Naive thymus-derived CD8-positive, alpha-beta T cell (primary cell): ENCODE data around the gene PTPRM. TPM values are rescaled to one million over a fixed set of nuclear protein-coding genes. Genes with fewer than 3 reads are reported as not detected.
"Not testable (repeated sequence)": the region's sequence is repeated elsewhere in the genome, so short reads cannot be mapped to it uniquely, and the experiment has no call there.

Source experiments
- ATAC-seq, 2 donors: fragments of 150-1000 bp; cut with Tn5 transposase in 1 of 2; sonication (Bioruptor Pico), chemical (Tn5 transposase) in 1 of 2; 1 replicate in 1 of 2; 2 replicates in 1 of 2; pipeline ENCODE4 v1.10.0; 2021; ENCODE audit warnings: mild to moderate bottlenecking in 2 of 2, moderate library complexity in 2 of 2
- POLR2A ChIA-PET: fragments of 350-600 bp; sonication (Branson Sonifier 250); formaldehyde crosslinking; loops from one replicate; lab custom pipeline; 2021; ENCODE audit warnings: antibody characterized with exemption; lab: Charles Lee
- DNase-seq, 10 donors: peaks; one replicate each; pipeline versions ENCODE4 v3.0.0 to v3.0.0-alpha.2; 2020 to 2022
- H3K27ac Mint-ChIP-seq, 10 donors: one replicate each; pipeline ENCODE4 v1.8.0; 2020 to 2022; ENCODE audit warnings: mild to moderate bottlenecking in 10 of 10, mixed read lengths in 10 of 10, moderate library complexity in 4 of 10, inconsistent platforms in 1 of 10
- H3K27me3 Mint-ChIP-seq, 5 donors: one replicate each; pipeline ENCODE4 v1.8.0; 2021 to 2022; ENCODE audit warnings: mixed read lengths in 5 of 5
- H3K36me3 Mint-ChIP-seq, 3 donors: one replicate each; pipeline ENCODE4 v1.8.0; 2020 to 2022; ENCODE audit warnings: mixed read lengths in 3 of 3, mild to moderate bottlenecking in 2 of 3, inconsistent platforms in 1 of 3
- H3K4me1 Mint-ChIP-seq, 4 donors: one replicate each; pipeline ENCODE4 v1.8.0; 2021 to 2022; ENCODE audit warnings: mixed read lengths in 4 of 4
- H3K4me3 Mint-ChIP-seq, 10 donors: one replicate each; pipeline ENCODE4 v1.8.0; 2020 to 2022; ENCODE audit warnings: mild to moderate bottlenecking in 10 of 10, mixed read lengths in 10 of 10, moderate library complexity in 6 of 10, inconsistent platforms in 1 of 10
- H3K9me3 Mint-ChIP-seq, 9 donors: one replicate each; pipeline ENCODE4 v1.8.0; 2020 to 2022; ENCODE audit warnings: mixed read lengths in 9 of 9, mild to moderate bottlenecking in 3 of 9, inconsistent platforms in 1 of 9, moderate library complexity in 1 of 9
- polyA plus RNA-seq, 3 donors: library from polyadenylated mRNA; unstranded; fragments of 300-500 nt; fragmentation: Illumina TruSeq; gene quantifications; one replicate each; pipeline ENCODE4 v1.2.3, GENCODE V29; 2021
- total RNA-seq, 8 experiments: library from RNA in 2 of 8; stranded (reverse) in 2 of 8; gene quantifications; one replicate each; pipeline ENCODE4 v1.2.3 and lab custom pipeline; 2021 to 2026

The PTPRM gene
- total and polyA plus RNA-seq, 5 experiments from 2014 or later, result 0.28 to 12.1 (median 0.52) TPM

- no peak for ATAC-seq
- no peaks in the 10 kb centered on the region for H3K36me3 Mint-ChIP-seq
- DNase-seq, result peak in 1 of 10 donors; percentile 1
- POLR2A ChIA-PET, result no interaction called here
- no peaks in the 10 kb centered on the region for H3K4me1 Mint-ChIP-seq
- peaks cover 0 to 3% (median 0%) of the 10 kb centered on the region in 5 donors for H3K27me3 Mint-ChIP-seq
- peak overlapping the region in 3 of 10 donors; percentile 24 to 84 (median 54) for H3K4me3 Mint-ChIP-seq
- H3K27ac Mint-ChIP-seq, result peak overlapping the region in 3 of 10 donors; percentile 15 to 84 (median 57)
- H3K9me3 Mint-ChIP-seq, result peaks cover 0 to 25% (median 0%) of the 10 kb centered on the region in 9 donors
Observed at GRCh38 chr18:7946734-7947377, 379.7 kb downstream of the PTPRM start.

- peak overlapping the region in 1 of 10 donors; percentile 23 for H3K4me3 Mint-ChIP-seq
- DNase-seq (no peak), ATAC-seq (no peak)
- H3K36me3 Mint-ChIP-seq, result no peaks in the 10 kb centered on the region
- no peaks in the 10 kb centered on the region for H3K27me3 Mint-ChIP-seq
- POLR2A ChIA-PET, result no interaction called here
- H3K9me3 Mint-ChIP-seq, result peaks cover 0 to 4% (median 0%) of the 10 kb centered on the region in 9 donors
- H3K27ac Mint-ChIP-seq, result peak overlapping the region in 1 of 10 donors; percentile 71
- H3K4me1 Mint-ChIP-seq, result no peaks in the 10 kb centered on the region
Observed at GRCh38 chr18:7950380-7951136, 383.4 kb downstream of the PTPRM start.

- peak overlapping the region in 1 of 10 donors; percentile 48 for H3K4me3 Mint-ChIP-seq
- H3K27me3 Mint-ChIP-seq, result no peaks in the 10 kb centered on the region
- no peaks in the 10 kb centered on the region for H3K36me3 Mint-ChIP-seq
- ATAC-seq (no peak), DNase-seq (no peak)
- POLR2A ChIA-PET, result no interaction called here
- H3K9me3 Mint-ChIP-seq, result peaks cover 0 to 4% (median 0%) of the 10 kb centered on the region in 9 donors
- H3K27ac Mint-ChIP-seq, result peak overlapping the region in 1 of 10 donors; percentile 67
- no peaks in the 10 kb centered on the region for H3K4me1 Mint-ChIP-seq
Observed at GRCh38 chr18:7953095-7953958, 386.2 kb downstream of the PTPRM start.

- Mint-ChIP-seq H3K4me3 (no peak overlapping the region), H3K4me1 (no peaks in the 10 kb centered on the region), H3K27me3 (no peaks in the 10 kb centered on the region), H3K9me3 (peaks cover 0 to 4% (median 0%) of the 10 kb centered on the region in 9 donors), H3K36me3 (no peaks in the 10 kb centered on the region), H3K27ac (no peak overlapping the region)
- POLR2A ChIA-PET, result no interaction called here
- no peak for ATAC-seq
- DNase-seq, result no peak
Observed at GRCh38 chr18:7954238-7954637, 387.1 kb downstream of the PTPRM start.

- no peak for ATAC-seq
- H3K27ac Mint-ChIP-seq, result peak overlapping the region in 1 of 10 donors; percentile 36
- POLR2A ChIA-PET, result no interaction called here
- H3K36me3 Mint-ChIP-seq, result no peaks in the 10 kb centered on the region
- no peaks in the 10 kb centered on the region for H3K27me3 Mint-ChIP-seq
- no peaks in the 10 kb centered on the region for H3K4me1 Mint-ChIP-seq
- DNase-seq, result no peak
- peaks cover 0 to 4% (median 0%) of the 10 kb centered on the region in 9 donors for H3K9me3 Mint-ChIP-seq
- no peak overlapping the region for H3K4me3 Mint-ChIP-seq
Observed at GRCh38 chr18:7955175-7955574, 388.1 kb downstream of the PTPRM start.

- no peak for DNase-seq
- Mint-ChIP-seq H3K4me1 (no peaks in the 10 kb centered on the region), H3K9me3 (peaks cover 0 to 4% (median 0%) of the 10 kb centered on the region in 9 donors), H3K36me3 (no peaks in the 10 kb centered on the region), H3K4me3 (peak overlapping the region in 1 of 10 donors; percentile 70), H3K27ac (peak overlapping the region in 2 of 10 donors; percentile 49 to 91), H3K27me3 (no peaks in the 10 kb centered on the region)
- POLR2A ChIA-PET, result no interaction called here
- no peak for ATAC-seq
Observed at GRCh38 chr18:7957297-7957696, 390.2 kb downstream of the PTPRM start.

GRCh38 chr18:7958081-7958896 lies 391.2 kb downstream of the PTPRM start:
- DNase-seq (no peak), ATAC-seq (no peak)
- POLR2A ChIA-PET, result no interaction called here
- no peaks in the 10 kb centered on the region for H3K9me3 Mint-ChIP-seq
- H3K4me3 Mint-ChIP-seq, result peak overlapping the region in 2 of 10 donors; percentile 49 to 73
- H3K36me3 Mint-ChIP-seq, result no peaks in the 10 kb centered on the region
- peak overlapping the region in 4 of 10 donors; percentile 8 to 79 (median 48) for H3K27ac Mint-ChIP-seq
- H3K4me1 Mint-ChIP-seq, result no peaks in the 10 kb centered on the region
- no peaks in the 10 kb centered on the region for H3K27me3 Mint-ChIP-seq

- no peaks in the 10 kb centered on the region for H3K36me3 Mint-ChIP-seq
- DNase-seq, result no peak
- H3K4me1 Mint-ChIP-seq, result no peaks in the 10 kb centered on the region
- POLR2A ChIA-PET, result no interaction called here
- H3K27ac Mint-ChIP-seq, result peak overlapping the region in 2 of 10 donors; percentile 65 to 79
- no peaks in the 10 kb centered on the region for H3K27me3 Mint-ChIP-seq
- peak overlapping the region in 1 of 10 donors; percentile 73 for H3K4me3 Mint-ChIP-seq
- no peaks in the 10 kb centered on the region for H3K9me3 Mint-ChIP-seq
- no peak for ATAC-seq
Observed at GRCh38 chr18:7958897-7959146, 391.7 kb downstream of the PTPRM start.

- H3K4me3 Mint-ChIP-seq, H3K36me3 Mint-ChIP-seq, ATAC-seq, DNase-seq, H3K27ac Mint-ChIP-seq, H3K9me3 Mint-ChIP-seq, H3K27me3 Mint-ChIP-seq, POLR2A ChIA-PET, H3K4me1 Mint-ChIP-seq: not testable (repeated sequence)
Observed at GRCh38 chr18:7966682-7967081, 399.6 kb downstream of the PTPRM start.

- no peak overlapping the region for H3K4me3 Mint-ChIP-seq
- no peaks in the 10 kb centered on the region for H3K4me1 Mint-ChIP-seq
- H3K36me3 Mint-ChIP-seq, result no peaks in the 10 kb centered on the region
- DNase-seq (no peak), ATAC-seq (no peak)
- no peak overlapping the region for H3K27ac Mint-ChIP-seq
- POLR2A ChIA-PET, result no interaction called here
- H3K27me3 Mint-ChIP-seq, result no peaks in the 10 kb centered on the region
- H3K9me3 Mint-ChIP-seq, result peaks cover 0 to 6% (median 0%) of the 10 kb centered on the region in 9 donors
Observed at GRCh38 chr18:7974200-7974874, 407.2 kb downstream of the PTPRM start.

- H3K9me3 Mint-ChIP-seq, result peaks cover 0 to 17% (median 0%) of the 10 kb centered on the region in 9 donors
- POLR2A ChIA-PET, result no interaction called here
- no peaks in the 10 kb centered on the region for H3K36me3 Mint-ChIP-seq
- DNase-seq (no peak), ATAC-seq (no peak)
- H3K4me1 Mint-ChIP-seq, result peaks cover 0 to 3% (median 0%) of the 10 kb centered on the region in 4 donors
- H3K27me3 Mint-ChIP-seq, result peaks cover 0 to 3% (median 0%) of the 10 kb centered on the region in 5 donors
- H3K4me3 Mint-ChIP-seq, result no peak overlapping the region
- no peak overlapping the region for H3K27ac Mint-ChIP-seq
Observed at GRCh38 chr18:7977897-7978296, 410.8 kb downstream of the PTPRM start.

GRCh38 chr18:7978834-7979233 lies 411.7 kb downstream of the PTPRM start:
- peaks cover 0 to 17% (median 0%) of the 10 kb centered on the region in 9 donors for H3K9me3 Mint-ChIP-seq
- DNase-seq (no peak), ATAC-seq (no peak)
- no peak overlapping the region for H3K4me3 Mint-ChIP-seq
- peaks cover 0 to 3% (median 0%) of the 10 kb centered on the region in 4 donors for H3K4me1 Mint-ChIP-seq
- POLR2A ChIA-PET, result no interaction called here
- no peaks in the 10 kb centered on the region for H3K36me3 Mint-ChIP-seq
- no peak overlapping the region for H3K27ac Mint-ChIP-seq
- H3K27me3 Mint-ChIP-seq, result peaks cover 0 to 3% (median 0%) of the 10 kb centered on the region in 5 donors
